Dermis blood vessel endothelial cell (primary cell): ENCODE results near the gene YARS1. TPM values are rescaled to one million over a fixed set of nuclear protein-coding genes. Genes with fewer than 3 reads are reported as not detected.

Experiments
- DNase-seq: peaks from one replicate; pipeline ENCODE4 v3.0.0; 2010
- total RNA-seq: library from RNA; depleted of rRNA; stranded (reverse); fragments of >200 nt; gene quantifications from 2 replicates; pipeline ENCODE4 v1.2.3, GENCODE V29; 2014

Gene YARS1
- 63.6 and 84.0 TPM in 2 replicates for total RNA-seq

GRCh38 chr1:32817159-32817814 is at the start of gene YARS1, which contains the start of gene S100PBP:
Gene YARS1, minus strand, starts transcription at chr1:32817358. Its CDS starts 114 bp downstream, at chr1:32817244.
Gene S100PBP, plus strand, starts transcription at chr1:32817653. Its CDS starts 8,447 bp downstream, at chr1:32826100.
- DNase-seq = peak; percentile 99

- DNase-seq = no peak
Measured at GRCh38 chr1:32865639-32866405, 48.7 kb upstream of the YARS1 start.

- DNase-seq = no peak
Measured at GRCh38 chr1:32864375-32865019, 47.3 kb upstream of the YARS1 start.

- no peak for DNase-seq
Measured at GRCh38 chr1:32863881-32864245, 46.7 kb upstream of the YARS1 start.

GRCh38 chr1:32863218-32863880 is 46.2 kb upstream of the YARS1 start:
- DNase-seq = no peak

- DNase-seq = peak; percentile 47
Measured at GRCh38 chr1:32861904-32862695, 44.9 kb upstream of the YARS1 start.

GRCh38 chr1:32860566-32860965 is 43.4 kb upstream of the YARS1 start:
- DNase-seq = no peak

- peak; percentile 26 for DNase-seq
Measured at GRCh38 chr1:32859915-32860314, 42.8 kb upstream of the YARS1 start.

GRCh38 chr1:32858791-32859190 is 41.6 kb upstream of the YARS1 start:
- DNase-seq = no peak

GRCh38 chr1:32858136-32858535 is 41.0 kb upstream of the YARS1 start:
- DNase-seq = no peak

- DNase-seq = no peak
Measured at GRCh38 chr1:32855861-32856617, 38.9 kb upstream of the YARS1 start.

GRCh38 chr1:32848354-32849063 is 31.4 kb upstream of the YARS1 start:
- DNase-seq = no peak

- DNase-seq = no peak
Measured at GRCh38 chr1:32831878-32832277, 14.7 kb upstream of the YARS1 start.

GRCh38 chr1:32830092-32830852 is 13.1 kb upstream of the YARS1 start:
- DNase-seq = no peak

- peak; percentile 41 for DNase-seq
Measured at GRCh38 chr1:32828341-32828740, 11.2 kb upstream of the YARS1 start.

- no peak for DNase-seq
Measured at GRCh38 chr1:32825181-32825580, 8.0 kb upstream of the YARS1 start.

GRCh38 chr1:32818804-32819541 is 1.8 kb upstream of the YARS1 start:
- DNase-seq = no peak

GRCh38 chr1:32817815-32818786 is 943 bp upstream of the YARS1 start:
- DNase-seq = peak; percentile 58
